ENCODE measurements around the gene PACS1. TPM values are rescaled to one million over a fixed set of nuclear protein-coding genes. Genes with fewer than 3 reads are reported as not detected.
A peak's percentile ranks its signal among the peaks of the same experiment; 100 is the strongest.

PACS1 gene
- total RNA-seq, 4 donors from 2014 or later = 24.5 to 41.1 (median 38.0) TPM

DNA sequence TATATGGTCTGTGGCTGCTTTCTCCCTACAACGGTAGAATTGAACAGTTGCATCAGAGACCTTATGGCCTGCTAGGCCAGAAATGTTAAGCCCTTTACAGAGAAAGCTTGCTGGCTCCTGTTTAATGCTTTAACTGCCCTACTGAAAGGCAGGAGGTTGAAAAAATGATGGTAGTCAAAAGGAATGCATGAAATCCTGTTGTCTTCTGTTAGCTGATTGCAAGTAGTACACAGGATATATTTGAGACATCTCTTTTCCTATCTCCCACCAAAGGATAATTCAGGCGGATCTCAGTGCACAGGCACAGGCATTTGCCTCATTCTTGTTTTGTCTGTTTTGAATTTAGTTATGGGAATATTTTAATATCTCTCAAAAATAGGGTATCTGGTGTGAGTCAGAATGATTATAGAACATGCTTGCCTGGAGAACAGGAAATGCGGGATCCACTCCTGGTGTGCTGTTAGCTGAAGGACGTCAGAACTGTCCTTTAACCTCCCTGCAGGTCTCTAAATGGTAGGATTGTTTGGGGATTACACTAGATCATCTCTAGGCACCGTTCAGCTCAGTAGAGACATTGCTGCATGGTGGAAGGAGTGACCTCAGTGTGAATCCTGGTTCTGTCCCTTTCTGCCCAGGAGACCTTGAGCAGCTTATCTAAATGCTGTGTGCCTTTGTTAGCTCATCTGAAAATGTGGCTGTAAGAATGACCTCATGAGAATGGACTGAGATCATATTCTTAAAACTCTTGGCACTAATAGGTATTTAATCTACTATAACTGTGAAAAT lies 49.5 kb downstream of the PACS1 start:
- ATAC-seq (ENCODE audit: low FRiP score) (peak; percentile 73), DNase-seq (ENCODE audit: low spot score) (no peak)
- TF ChIP-seq, protein P1, sequence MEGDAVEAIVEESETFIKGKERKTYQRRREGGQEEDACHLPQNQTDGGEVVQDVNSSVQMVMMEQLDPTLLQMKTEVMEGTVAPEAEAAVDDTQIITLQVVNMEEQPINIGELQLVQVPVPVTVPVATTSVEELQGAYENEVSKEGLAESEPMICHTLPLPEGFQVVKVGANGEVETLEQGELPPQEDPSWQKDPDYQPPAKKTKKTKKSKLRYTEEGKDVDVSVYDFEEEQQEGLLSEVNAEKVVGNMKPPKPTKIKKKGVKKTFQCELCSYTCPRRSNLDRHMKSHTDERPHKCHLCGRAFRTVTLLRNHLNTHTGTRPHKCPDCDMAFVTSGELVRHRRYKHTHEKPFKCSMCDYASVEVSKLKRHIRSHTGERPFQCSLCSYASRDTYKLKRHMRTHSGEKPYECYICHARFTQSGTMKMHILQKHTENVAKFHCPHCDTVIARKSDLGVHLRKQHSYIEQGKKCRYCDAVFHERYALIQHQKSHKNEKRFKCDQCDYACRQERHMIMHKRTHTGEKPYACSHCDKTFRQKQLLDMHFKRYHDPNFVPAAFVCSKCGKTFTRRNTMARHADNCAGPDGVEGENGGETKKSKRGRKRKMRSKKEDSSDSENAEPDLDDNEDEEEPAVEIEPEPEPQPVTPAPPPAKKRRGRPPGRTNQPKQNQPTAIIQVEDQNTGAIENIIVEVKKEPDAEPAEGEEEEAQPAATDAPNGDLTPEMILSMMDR (IDR thresholded peaks at IDR 0.05) = no peak

DNA sequence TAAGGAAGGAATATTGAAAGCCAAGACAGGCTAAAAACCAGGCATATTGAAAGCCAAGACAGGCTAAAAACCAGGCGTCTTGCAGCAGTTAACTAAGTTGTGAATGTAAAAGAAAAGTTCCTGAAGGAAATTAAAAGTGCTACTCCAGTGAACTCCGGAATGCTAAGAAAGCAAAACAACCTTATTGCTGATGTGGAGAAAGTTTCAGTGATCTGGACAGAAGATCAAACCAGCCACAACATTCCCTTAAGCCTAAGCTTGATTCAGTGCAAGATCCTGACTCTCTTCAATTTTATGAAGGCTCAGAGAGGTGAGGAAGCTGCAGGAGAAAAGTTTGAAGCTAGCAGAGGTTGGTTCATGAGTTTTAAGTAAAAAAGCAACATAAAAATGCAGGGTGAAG lies 51.4 kb downstream of the PACS1 start:
- DNase-seq (ENCODE audit: low spot score) = no peak
- TF ChIP-seq, protein P1 (IDR thresholded peaks at IDR 0.05) = no peak
- no peak for ATAC-seq (ENCODE audit: low FRiP score)

GRCh38 chr11:66123902-66124301 lies 53.8 kb downstream of the PACS1 start:
- TF ChIP-seq, protein P1 (IDR thresholded peaks at IDR 0.05) = no peak
- ATAC-seq (ENCODE audit: low FRiP score) (no peak), DNase-seq (ENCODE audit: low spot score) (no peak)

GRCh38 chr11:66124564-66124963 lies 54.5 kb downstream of the PACS1 start:
- no peak for DNase-seq (ENCODE audit: low spot score)
- no peak for ATAC-seq (ENCODE audit: low FRiP score)
- TF ChIP-seq, protein P1 (IDR thresholded peaks at IDR 0.05) = no peak

DNA sequence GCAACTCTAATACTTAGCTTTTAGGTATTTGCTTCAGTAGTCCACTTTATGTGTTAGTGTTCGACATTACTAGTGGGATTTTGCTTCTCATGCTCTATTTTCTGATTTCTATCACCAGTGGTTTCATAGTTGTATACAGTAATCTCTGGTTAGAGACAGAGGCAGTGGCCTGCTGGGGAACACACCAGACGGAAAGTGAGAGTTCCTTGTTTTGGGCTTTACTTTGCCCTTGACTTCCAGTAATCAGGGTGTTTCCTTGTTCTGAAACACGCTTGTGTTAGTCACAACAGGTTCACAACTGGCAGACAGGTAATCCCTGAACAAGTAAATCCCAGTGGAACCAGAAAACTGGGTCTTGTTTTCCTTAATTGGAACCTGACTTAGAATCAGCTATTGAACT lies 56.0 kb downstream of the PACS1 start:
- DNase-seq (ENCODE audit: low spot score) (no peak), ATAC-seq (ENCODE audit: low FRiP score) (no peak)
- TF ChIP-seq, protein P1 (IDR thresholded peaks at IDR 0.05) = no peak

- ATAC-seq (ENCODE audit: low FRiP score) = peak; percentile 90
- DNase-seq (ENCODE audit: low spot score) = no peak
Observed at GRCh38 chr11:66126808-66127555, 56.9 kb downstream of the PACS1 start.

More at GRCh38 chr11:66126808-66127555, 56.9 kb downstream of the PACS1 start:
- TF ChIP-seq, protein P1 (IDR thresholded peaks at IDR 0.05) = no peak
